SU-DHL-6 (cell line): ENCODE measurements around the gene PLEKHF1.

ENCODE experiments used
- CTCF ChIP-seq: fragments of 200-600 bp; sonication (generic); IDR thresholded peaks from one replicate; pipeline ENCODE4 v1.5.1; 2017; ENCODE audit warnings: antibody characterized with exemption, mild to moderate bottlenecking, low read length, moderate library complexity; ENCODE audit not compliant: insufficient read depth, poor library complexity, severe bottlenecking
- EZH2phosphoT487 ChIP-seq: fragments of 200-600 bp; sonication (generic), shearing (Covaris generic); conservative IDR thresholded peaks from 2 replicates; pipeline ENCODE4 v1.6.1; 2018; ENCODE audit warnings: mild to moderate bottlenecking, antibody characterized with exemption, low read length, moderate library complexity, mixed read lengths

GRCh38 chr19:29675120-29675649, 9.9 kb downstream of the PLEKHF1 start:
- TF ChIP-seq CTCF (no peak), EZH2phosphoT487 (no peak)
